GM19239 (cell line): ENCODE data around the gene SUCNR1.
"Not testable (repeated sequence)": the region's sequence is repeated elsewhere in the genome, so short reads cannot be mapped to it uniquely, and the experiment has no call there.

Experiments
- DNase-seq: peaks from one replicate; pipeline ENCODE4 v3.0.0; 2011; ENCODE audit warnings: low spot score; ENCODE audit not compliant: insufficient read length
- FAIRE-seq: peaks from 2 replicates; lab custom pipeline; 2011; peaks lifted over from hg19 to GRCh38; lab: Jason Lieb, UNC

Gene SUCNR1, protein sequence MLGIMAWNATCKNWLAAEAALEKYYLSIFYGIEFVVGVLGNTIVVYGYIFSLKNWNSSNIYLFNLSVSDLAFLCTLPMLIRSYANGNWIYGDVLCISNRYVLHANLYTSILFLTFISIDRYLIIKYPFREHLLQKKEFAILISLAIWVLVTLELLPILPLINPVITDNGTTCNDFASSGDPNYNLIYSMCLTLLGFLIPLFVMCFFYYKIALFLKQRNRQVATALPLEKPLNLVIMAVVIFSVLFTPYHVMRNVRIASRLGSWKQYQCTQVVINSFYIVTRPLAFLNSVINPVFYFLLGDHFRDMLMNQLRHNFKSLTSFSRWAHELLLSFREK

DNA sequence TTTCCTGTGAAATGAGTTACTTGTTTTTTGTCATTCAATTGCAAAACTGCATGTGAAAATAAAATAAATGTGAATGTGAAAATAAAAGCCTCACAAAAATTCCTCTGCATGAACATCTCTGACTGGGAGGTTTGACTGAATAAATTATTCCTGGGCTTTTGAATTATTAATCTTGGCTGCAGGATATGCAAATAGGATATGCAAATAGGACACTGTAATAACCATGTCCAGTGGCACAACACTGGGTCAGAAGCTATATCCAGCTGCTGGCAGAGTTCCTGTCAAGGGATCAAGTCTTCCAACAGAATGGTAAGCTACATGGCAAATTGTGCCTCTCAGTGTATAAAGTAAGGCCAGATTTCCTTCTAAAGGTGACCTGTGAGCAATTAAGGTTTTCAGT, at the start of gene SUCNR1:
TSS of gene SUCNR1 (plus strand) at position 246 of the 400 bp plus-strand sequence. CDS start 6,250 bp downstream, outside the sequence.
- no peak for DNase-seq
- no peak for FAIRE-seq

DNA sequence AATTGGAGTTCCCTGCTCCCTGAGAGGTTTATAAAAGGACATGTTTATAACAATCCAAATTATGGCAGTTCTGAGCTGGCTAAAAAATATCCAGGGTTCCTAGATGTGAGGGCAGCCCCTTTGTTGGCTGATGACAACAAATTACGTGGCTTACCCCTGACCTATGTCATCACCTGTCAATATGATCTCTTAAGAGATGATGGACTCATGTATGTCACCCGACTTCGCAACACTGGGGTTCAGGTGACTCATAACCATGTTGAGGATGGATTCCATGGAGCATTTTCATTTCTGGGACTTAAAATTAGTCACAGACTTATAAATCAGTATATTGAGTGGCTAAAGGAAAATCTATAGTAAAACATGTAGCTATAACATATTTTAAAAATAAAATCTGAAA, 45.6 kb upstream of the SUCNR1 start:
- DNase-seq (no peak), FAIRE-seq (no peak)

DNA sequence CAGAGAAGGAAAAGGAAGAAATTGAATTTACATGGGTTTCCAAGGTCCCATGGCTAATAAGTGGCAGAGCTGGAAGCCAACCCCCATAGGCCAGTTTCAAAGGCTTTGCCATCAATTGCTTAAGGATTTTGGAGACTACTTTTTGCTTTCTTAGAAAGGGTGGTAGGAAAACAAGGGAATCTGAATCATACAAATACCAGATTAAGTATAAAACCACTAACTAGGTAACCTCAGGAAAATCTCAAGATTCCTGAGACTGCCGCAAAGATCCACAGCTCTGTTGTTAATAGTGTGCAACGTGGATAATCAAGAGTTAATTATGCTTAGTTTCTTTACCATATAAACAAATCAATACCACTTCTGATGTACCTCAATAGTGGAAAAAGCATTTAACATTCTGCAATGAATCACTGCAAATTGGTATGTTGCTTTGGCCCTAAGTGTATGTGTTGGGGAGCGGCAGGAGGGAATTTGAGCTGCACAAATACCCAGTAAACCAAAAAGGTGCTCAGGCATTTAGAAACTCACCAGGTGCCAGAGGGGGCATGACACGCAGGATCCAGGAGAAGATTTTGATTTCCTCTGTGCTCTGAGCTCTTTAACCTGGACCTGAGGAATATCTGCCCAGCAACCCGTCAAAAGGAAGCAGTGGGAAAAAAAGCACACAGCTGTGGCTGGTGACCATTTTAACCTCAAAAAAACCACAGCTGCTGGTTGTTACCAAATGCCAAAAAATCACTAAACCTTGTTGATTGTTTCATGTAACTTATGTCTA, 37.5 kb upstream of the SUCNR1 start:
- DNase-seq, result no peak
- no peak for FAIRE-seq

DNA sequence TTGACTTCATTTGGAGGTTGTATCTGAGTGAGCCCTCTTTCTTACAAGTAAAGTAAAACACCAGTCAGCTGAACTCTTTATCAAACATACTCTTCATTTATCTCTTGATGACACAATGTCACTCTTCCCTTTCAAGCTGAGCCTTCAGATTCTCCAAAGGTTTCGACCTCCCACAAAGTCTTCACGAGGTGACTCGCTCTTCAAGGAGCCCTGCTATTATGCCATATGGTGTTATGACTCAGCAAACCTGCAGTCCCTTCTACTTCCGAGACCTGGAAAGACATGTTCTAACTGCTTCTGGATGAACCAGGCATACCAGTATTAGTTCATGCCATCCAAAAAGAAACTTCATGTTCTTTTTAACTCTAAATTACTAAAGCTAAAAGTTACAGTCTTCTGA, 36.4 kb upstream of the SUCNR1 start:
- no peak for DNase-seq
- FAIRE-seq, result no peak

DNA sequence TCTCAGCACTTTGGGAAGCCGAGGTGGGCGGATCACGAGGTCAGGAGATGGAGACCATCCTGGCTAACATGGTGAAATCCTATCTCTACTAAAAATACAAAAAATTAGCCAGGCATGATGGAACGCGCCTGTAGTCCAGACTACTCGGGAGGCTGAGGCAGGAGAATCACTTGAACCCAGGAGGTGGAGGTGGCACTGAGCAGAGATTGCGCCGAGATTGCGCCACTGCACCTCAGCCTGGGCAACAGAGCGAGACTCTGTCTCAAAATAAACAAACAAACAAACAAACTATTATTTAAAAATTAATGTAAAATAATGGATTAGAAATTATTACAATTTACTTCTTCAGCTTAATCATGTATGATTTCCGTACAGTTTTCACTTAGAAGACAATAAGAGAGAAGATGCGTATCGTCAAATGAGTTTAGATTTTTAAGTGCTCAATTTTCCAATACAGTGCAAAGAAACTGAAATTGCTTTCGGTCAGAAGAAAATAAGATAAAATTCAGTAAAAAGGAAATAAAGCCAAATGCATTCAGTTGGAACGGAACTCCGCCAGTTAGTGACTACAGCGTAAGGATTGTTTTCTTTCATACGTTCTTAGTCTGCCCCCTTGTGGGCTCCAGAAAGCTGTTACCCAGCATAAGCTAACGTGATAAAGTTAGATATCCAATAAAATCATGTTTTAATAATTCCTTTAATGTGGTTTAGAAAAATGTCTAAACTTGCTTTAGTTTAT, 34.7 kb upstream of the SUCNR1 start:
- FAIRE-seq (peak; percentile 92), DNase-seq (peak; percentile 6)

DNA sequence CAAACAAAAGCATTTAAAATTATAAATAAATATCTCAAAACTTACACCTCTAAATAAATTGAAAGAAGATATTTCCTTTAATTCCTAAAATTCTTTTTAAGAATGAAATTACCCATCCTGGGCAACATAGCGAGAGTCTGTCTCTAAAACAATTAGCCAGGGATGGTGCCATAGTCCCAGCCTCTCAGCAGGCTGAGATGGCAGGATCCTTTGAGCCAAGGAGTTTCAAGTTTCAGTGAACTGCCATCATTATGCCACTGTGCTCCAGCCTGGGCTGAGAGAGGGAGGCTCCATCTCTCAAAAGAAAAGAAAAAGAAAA, 34.2 kb upstream of the SUCNR1 start:
- FAIRE-seq (no peak), DNase-seq (no peak)

DNA sequence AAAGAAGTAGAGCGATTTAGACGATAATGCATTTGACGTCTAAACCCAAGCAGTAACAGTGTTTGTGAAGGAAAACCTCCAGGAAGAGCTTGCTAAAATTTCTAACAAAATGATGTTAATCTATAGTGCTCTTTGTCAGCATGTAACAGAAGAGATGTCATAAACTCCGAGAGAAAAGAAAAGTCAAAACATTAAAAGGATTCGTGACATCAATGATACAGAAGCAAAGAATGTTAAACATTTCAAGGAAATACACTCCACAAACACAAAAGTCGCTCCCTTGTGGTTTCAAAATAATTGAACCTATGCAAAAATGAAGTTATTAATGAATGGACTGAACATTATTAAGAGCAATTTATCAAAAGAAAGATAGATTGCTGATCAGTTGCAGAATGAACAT, 31.6 kb upstream of the SUCNR1 start:
- no peak for FAIRE-seq
- no peak for DNase-seq

DNA sequence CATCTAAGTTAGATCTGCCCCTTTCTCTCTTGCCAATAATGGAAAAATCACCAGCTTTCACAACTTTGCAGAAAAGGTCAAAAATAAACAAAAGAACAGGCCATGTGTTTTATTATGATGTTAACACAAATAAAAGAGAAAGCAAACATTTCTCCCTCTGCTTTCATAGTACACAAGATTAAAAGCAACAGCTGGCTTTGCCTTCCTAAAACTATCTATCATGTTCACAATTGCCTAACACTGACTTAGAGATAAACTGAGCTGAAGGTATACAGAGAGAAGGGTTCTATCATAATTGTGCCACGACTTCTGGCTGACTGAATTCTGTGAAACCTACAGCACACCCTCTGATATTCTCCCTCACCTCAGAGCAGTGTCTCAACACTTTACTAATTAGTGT, 30.2 kb upstream of the SUCNR1 start:
- no peak for DNase-seq
- FAIRE-seq, result no peak

DNA sequence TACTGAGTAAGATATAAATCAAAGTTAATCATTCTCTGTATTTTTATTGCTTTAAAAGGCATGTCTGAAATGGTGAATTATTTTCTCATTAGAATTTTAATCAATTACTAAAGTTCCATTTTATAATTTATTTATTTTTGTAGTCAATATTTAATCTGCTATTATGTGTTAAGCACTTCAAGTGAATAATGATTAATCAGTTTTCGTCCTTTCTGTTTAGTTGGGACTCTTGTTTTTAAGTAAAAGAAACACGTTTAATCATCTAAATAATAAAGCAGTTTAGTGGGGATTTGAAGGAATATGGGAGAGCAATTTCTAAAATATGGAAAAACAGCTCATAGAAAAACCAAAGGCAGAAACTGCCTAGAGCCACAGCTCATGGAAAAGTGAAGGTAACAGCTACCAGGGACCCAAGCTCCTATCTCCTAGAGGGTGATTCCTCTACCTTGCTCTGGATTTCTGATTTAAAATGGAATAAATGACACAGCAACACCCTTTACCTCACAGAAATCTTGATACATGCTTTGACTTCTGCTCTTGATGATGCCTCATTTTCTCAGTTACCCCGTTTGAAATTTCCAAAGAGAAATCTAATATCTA, 28.0 kb upstream of the SUCNR1 start:
- DNase-seq, result no peak
- no peak for FAIRE-seq

DNA sequence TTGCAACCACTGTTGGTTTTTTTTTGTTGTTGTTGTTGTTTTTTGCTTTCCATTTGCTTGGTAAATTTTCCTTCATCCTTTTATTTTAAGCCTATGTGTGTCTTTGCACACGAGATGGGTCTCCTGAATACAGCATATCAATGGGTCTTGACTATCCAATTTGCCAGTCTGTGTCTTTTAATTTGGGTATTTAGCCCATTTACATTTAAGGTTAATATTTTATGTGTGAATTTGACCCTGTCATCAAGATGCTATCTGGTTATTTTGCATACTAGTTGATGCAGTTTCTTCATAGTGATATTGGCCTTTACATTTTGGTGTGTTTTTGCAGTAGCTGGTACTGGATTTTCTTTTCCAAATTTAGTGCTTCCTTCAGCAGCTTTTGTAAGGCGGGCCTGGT, 23.4 kb upstream of the SUCNR1 start:
- not testable (repeated sequence) for DNase-seq, FAIRE-seq

DNA sequence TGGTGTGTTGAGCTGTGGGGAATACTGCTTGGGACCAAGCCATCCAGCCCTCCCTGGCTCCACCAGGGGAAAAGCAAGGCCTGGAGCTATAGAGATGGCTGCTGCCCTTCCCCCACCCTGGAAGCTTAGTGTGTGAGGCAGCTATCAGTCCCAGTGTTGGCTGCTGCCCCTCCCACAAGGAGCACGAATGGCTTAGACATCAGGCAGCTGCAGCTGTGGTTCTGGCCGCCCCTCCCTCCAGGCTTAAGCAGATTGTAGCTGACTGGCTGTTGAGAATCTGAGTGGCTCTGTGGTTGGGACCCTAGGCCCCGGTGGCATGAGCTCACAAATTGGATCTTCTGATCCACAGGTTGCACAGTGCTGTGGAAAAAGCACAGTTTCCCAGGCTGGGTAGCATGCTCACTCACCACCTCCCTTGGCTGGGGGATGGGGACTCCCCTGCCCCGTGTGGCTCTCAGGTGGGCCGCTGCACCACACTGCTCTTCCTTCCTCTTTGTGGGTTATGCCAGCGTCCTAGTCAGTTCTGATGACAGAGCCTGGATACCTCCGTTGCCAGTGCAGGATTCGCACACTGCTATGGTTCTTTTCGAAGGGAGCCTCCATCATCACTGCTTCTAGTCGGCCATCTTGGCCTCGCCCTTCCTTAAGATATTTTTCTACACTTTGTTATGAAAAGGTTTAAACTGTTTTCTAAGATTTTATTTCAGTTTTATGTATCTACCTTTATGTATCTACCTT, 21.2 kb upstream of the SUCNR1 start:
- DNase-seq (no peak), FAIRE-seq (no peak)

DNA sequence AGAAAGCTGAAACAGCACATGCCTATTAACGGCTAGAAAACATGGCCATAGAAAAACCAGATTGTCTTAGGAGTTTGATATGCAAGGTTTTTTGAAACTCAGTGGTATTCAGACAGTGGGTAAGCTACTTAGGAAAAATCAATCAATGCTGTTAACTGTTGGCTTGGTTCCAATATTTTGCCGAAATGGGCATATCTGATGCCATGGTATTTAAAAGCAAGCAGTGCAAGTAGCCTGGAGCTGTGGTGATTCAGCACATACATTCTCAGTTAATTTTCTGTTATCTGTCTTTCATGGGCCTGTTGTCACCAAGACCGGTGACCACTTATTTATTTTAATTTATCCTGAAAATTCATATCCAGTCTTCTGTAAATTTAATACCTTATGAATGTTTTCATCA, 17.3 kb upstream of the SUCNR1 start:
- FAIRE-seq (no peak), DNase-seq (no peak)

DNA sequence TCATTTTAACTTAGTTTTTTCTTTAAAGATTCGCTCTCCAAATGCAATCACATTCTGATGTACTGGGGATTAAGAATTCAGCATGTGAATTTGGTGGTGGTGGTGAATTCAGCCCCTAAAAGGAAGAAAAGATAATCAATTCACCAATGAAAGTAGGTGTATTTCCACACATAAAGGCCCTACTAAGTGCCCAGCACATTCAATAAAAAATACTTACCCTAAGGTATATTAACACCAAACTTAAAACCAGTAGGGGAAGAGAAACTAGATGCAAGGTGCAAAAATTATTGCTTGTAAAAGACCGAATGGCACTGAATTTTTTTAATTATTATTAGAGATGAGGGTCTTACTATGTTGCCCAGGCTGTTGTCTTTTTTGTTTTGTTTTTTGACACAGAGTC, 16.8 kb upstream of the SUCNR1 start:
- FAIRE-seq (no peak), DNase-seq (no peak)

DNA sequence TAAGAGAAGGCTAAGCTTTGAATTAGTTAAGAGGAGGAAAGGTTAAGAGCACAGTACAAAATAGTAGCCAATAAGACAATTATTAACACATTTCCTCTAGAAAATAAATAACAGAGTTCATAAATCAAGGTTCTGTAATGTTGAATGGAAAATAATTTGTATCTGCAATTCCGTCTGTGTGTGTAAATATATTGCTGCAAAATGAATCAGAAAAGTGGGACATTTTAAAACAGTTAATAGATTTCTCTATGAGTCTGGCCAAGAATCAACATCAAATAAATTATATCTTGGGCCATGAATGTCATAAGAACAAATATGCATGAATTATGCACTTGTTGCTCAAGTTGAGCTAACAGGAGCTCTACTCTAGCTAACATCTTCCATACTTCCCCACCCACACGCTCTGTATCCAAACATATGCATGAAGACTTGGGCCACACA, 14.2 kb upstream of the SUCNR1 start:
- DNase-seq (no peak), FAIRE-seq (no peak)

DNA sequence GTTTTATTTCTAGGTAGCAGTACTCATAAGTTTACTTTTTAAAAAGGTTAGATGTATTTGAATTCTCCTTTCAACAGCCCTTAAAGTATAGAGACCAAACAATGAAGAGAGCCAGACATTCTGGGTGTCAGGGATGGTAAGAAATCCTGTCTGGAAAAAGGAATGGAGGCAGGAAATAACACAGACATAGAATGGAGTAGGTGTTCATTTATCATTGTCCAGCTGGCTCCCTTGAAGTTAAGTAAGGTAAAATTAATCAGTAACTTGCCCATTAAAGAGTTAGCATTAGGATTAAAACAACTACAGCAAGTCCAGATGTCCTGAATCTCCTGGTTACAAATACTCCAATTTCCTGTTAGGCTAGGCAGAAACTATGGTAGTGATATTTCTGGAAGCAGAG, 13.5 kb upstream of the SUCNR1 start:
- DNase-seq, result no peak
- FAIRE-seq, result peak; percentile 11

DNA sequence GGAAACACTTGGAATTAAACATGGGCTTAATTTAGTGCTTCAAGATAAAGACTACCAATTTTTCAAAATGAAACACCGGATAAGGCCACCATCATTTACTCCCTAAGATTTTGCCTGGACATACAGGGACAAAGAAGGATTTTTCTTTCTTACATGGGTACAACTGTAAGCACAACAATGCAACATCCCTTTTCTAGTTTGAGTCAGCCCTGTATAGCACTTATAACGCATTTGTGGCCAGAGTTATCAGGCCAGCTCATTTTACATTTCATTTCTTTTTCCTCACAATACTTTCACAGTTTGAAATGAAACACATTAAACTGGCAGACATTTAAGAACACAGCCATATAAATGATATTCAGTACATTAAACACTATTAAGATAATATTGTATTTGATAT, 9.8 kb upstream of the SUCNR1 start:
- FAIRE-seq, result no peak
- no peak for DNase-seq

DNA sequence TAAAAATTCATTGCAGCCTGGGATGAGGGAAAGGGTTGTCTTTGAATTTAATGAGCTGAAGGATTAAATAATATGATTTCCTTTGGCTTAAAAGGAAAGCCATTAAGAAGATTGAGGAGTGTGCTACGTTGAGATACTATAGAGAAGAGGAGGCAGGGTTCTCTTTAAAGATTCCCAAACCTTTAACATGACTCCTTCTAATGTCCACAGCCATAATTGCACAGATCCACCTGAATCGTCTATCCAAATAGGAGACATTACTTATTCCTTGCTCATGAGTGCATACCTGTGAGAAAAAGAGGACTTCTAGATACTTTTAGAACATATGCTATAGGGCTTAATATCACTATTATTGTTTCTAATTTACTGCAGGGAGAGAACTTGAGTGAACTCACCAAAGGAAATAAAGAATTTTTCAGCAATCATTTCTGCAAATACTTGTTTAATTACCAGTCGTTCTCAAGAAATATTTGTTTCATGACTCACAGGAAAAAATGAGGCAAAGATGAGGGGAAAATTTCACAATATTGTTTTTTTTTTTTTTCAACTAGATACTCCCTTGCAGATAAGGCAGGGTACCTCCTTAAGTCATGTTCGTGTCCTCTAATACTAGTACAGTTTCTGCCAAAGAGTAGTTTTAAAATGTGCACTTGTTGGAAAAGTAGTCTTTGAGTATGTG, 8.9 kb upstream of the SUCNR1 start:
- FAIRE-seq (no peak), DNase-seq (no peak)

DNA sequence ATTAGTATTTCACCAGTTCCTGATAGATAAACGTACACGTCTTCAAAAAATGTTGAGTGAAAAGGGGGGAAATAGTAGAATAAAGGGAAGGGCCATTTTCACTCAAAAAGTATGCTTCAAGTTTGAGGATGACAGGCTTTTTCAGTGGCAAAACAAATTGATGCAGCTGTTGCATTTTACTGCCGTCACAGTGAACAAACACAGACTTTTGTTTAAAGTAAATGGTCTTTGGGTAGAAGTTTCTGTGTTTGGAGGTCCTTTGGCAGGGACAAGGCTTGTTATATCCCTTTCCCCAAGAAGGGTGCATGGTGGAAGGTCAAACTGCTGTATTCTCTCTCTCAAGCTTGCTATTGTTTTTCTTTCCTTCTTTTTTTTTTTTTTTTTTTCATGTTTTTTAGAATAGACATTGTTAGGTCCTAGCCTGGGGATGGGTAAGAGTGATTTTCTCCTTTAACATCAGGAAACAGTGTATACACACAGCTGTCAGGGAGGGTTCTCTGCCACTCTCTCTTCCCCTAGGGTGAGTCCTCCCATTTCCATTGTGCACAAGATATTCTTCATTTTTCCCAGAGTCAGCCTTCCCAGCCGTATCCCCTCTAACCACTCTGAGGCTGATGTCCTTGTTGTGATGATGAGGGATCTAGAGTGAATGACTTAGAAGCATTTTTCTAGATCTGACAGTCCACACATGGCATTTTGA, 6.6 kb upstream of the SUCNR1 start:
- DNase-seq (no peak), FAIRE-seq (no peak)

DNA sequence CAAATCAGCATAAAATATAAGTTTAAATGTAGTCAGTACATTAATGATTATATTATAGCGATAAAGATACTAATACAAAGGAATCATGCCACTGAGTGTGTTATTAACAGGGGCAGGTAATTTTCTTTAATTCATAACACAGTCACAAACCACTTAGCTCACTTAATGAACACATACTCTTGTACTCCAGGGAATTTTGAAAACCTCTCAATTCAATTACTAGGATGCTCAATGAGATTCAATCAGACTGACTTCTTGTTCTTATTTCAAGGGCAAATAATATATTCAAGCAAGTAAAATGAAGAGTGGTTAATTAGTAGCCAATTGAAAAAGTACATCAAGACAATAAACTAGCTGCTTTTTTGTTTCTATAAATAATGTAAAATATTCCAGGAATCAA, 5.8 kb upstream of the SUCNR1 start:
- DNase-seq, result no peak
- no peak for FAIRE-seq
